IPS-NIHi7 (cell line): ENCODE measurements around the gene MAPK8IP3.
A peak's percentile ranks its signal among the peaks of the same experiment; 100 is the strongest.
"Not testable (repeated sequence)": the region's sequence is repeated elsewhere in the genome, so short reads cannot be mapped to it uniquely, and the experiment has no call there.

ENCODE experiments used
- DNase-seq: peaks from one replicate; pipeline ENCODE4 v3.0.0; 2012; ENCODE audit warnings: mixed read lengths; ENCODE audit errors: extremely low spot score

The MAPK8IP3 gene

GRCh38 chr16:1678500-1679098 lies 27.4 kb upstream of the MAPK8IP3 start:
- DNase-seq, result peak; percentile 43

GRCh38 chr16:1680361-1680760 lies 25.6 kb upstream of the MAPK8IP3 start:
- no peak for DNase-seq

- no peak for DNase-seq
Observed at GRCh38 chr16:1681032-1681431, 25.0 kb upstream of the MAPK8IP3 start.

GRCh38 chr16:1687427-1688316 lies 18.3 kb upstream of the MAPK8IP3 start:
- DNase-seq, result no peak

GRCh38 chr16:1688807-1689560 lies 17.0 kb upstream of the MAPK8IP3 start:
- no peak for DNase-seq

GRCh38 chr16:1689853-1690252 lies 16.1 kb upstream of the MAPK8IP3 start:
- DNase-seq, result no peak

GRCh38 chr16:1690810-1691209 lies 15.2 kb upstream of the MAPK8IP3 start:
- no peak for DNase-seq

GRCh38 chr16:1691276-1691675 lies 14.7 kb upstream of the MAPK8IP3 start:
- DNase-seq, result no peak

GRCh38 chr16:1691956-1692355 lies 14.0 kb upstream of the MAPK8IP3 start:
- no peak for DNase-seq

GRCh38 chr16:1696863-1697262 lies 9.1 kb upstream of the MAPK8IP3 start:
- no peak for DNase-seq

GRCh38 chr16:1698680-1699079 lies 7.3 kb upstream of the MAPK8IP3 start:
- no peak for DNase-seq

- no peak for DNase-seq
Observed at GRCh38 chr16:1700246-1700645, 5.7 kb upstream of the MAPK8IP3 start.

GRCh38 chr16:1701216-1701878 lies 4.6 kb upstream of the MAPK8IP3 start:
- no peak for DNase-seq

- not testable (repeated sequence) for DNase-seq
Observed at GRCh38 chr16:1705324-1705687, 689 bp upstream of the MAPK8IP3 start.

GRCh38 chr16:1706386-1707192 lies 594 bp downstream of the MAPK8IP3 start:
- peak; percentile 35 for DNase-seq

- no peak for DNase-seq
Observed at GRCh38 chr16:1707193-1707790, 1.3 kb downstream of the MAPK8IP3 start.

GRCh38 chr16:1708083-1708767 lies 2.2 kb downstream of the MAPK8IP3 start:
- no peak for DNase-seq

- DNase-seq, result no peak
Observed at GRCh38 chr16:1708768-1709180, 2.8 kb downstream of the MAPK8IP3 start.

GRCh38 chr16:1709356-1709755 lies 3.4 kb downstream of the MAPK8IP3 start:
- no peak for DNase-seq
